Ovary (tissue), 3 donors: ENCODE data around the gene ZNF74.

Experiments
- CTCF ChIP-seq, 3 donors: fragments of 450-650 bp in 2 of 3; fragments of 200-600 bp in 1 of 3; IDR thresholded peaks; one replicate each; pipeline versions ENCODE4 v1.5.1 to v1.8.0; 2016 to 2022; ENCODE audit warnings: antibody characterized with exemption in 3 of 3, mild to moderate bottlenecking in 1 of 3
- POLR2A ChIP-seq: fragments of 450-650 bp; IDR thresholded peaks from one replicate; pipeline ENCODE4 v1.6.1; 2017; ENCODE audit warnings: antibody characterized with exemption, mild to moderate bottlenecking, moderate library complexity
- donor health status: DM: no; HTN: no; CAD: no.

- TF ChIP-seq CTCF (IDR thresholded peaks at IDR 0.05) (no peak), POLR2A (no peak)
These were observed 4.7 kb upstream of the ZNF74 start for GRCh38 chr22:20389288-20389687.
